PC-3 (cell line): ENCODE data around the gene PKM. TPM values are rescaled to one million over a fixed set of nuclear protein-coding genes. Genes with fewer than 3 reads are reported as not detected.

ENCODE experiments used
- ATAC-seq: fragments of 200-7000 bp; cut with Tn5 transposase; 2 replicates; pipeline ENCODE4 v1.9.1; 2020; ENCODE audit warnings: mild to moderate bottlenecking, moderate library complexity
- BruUV-seq: library from RNA; stranded (reverse); fragments of 400-500 nt; replicated peaks from 2 replicates; lab custom pipeline; 2021; lab: Mats Ljungman, UMichigan
- CTCF ChIA-PET: fragments of 300-600 bp; sonication (Branson Sonifier 250); formaldehyde crosslinking; loops from one replicate; lab custom pipeline; 2022; ENCODE audit warnings: antibody characterized with exemption; lab: Charles Lee
- POLR2A ChIA-PET: fragments of 300-600 bp; sonication (Branson Sonifier 250); formaldehyde crosslinking; loops from one replicate; lab custom pipeline; 2022; ENCODE audit warnings: antibody characterized with exemption; ENCODE audit not compliant: unreplicated experiment; lab: Charles Lee
- DNase-seq: peaks from one replicate; pipeline ENCODE4 v3.0.0-alpha.2; 2015
- H2AFZ ChIP-seq: fragments of 300-600 bp; sonication (generic); 2 replicates; pipeline ENCODE4 v1.6.0; 2016; ENCODE audit warnings: antibody characterized with exemption, low read length
- H3F3A ChIP-seq: fragments of 300-600 bp; sonication (generic); one replicate; pipeline ENCODE4 v1.6.0; 2017; ENCODE audit warnings: antibody characterized with exemption, low read length, control low read depth, mild to moderate bottlenecking; ENCODE audit not compliant: unreplicated experiment
- H3K27ac ChIP-seq: fragments of 300-600 bp; sonication (generic); 2 replicates; pipeline ENCODE4 v1.5.1; 2016; ENCODE audit warnings: mild to moderate bottlenecking, low read length
- H3K27me3 ChIP-seq: fragments of 300-600 bp; sonication (generic); 2 replicates; pipeline ENCODE4 v1.6.1; 2016; ENCODE audit warnings: low read length, mixed read lengths
- H3K36me3 ChIP-seq: fragments of 300-600 bp; sonication (generic); 2 replicates; pipeline ENCODE4 v1.6.1; 2016; ENCODE audit warnings: low read depth, mixed run types, low read length, mixed read lengths
- H3K4me1 ChIP-seq: fragments of 300-600 bp; sonication (generic); 2 replicates; pipeline ENCODE4 v1.5.1; 2016; ENCODE audit warnings: low read length; ENCODE audit not compliant: insufficient read depth
- H3K4me2 ChIP-seq: fragments of 300-600 bp; sonication (generic); 2 replicates; pipeline ENCODE4 v1.6.0; 2016; ENCODE audit warnings: low read length
- H3K4me3 ChIP-seq: fragments of 300-600 bp; sonication (generic); 2 replicates; pipeline ENCODE4 v1.5.1; 2016; ENCODE audit warnings: mild to moderate bottlenecking, low read length, mixed read lengths
- H3K79me2 ChIP-seq: fragments of 300-600 bp; sonication (generic); 2 replicates; pipeline ENCODE4 v1.6.1; 2017; ENCODE audit warnings: low read length, mixed read lengths
- H3K9ac ChIP-seq: fragments of 300-600 bp; sonication (generic); 2 replicates; pipeline ENCODE4 v1.6.0; 2016; ENCODE audit warnings: mild to moderate bottlenecking, low read length
- H3K9me2 ChIP-seq: fragments of 300-600 bp; sonication (generic); replicated peaks from 2 replicates; pipeline ENCODE4 v1.6.1; 2016; ENCODE audit warnings: mixed run types, low read length, mixed read lengths
- H3K9me3 ChIP-seq: fragments of 300-600 bp; sonication (generic); 2 replicates; pipeline ENCODE4 v1.6.1; 2016; ENCODE audit warnings: low read length, mixed read lengths
- H4K20me1 ChIP-seq: fragments of 300-600 bp; sonication (generic); 2 replicates; pipeline ENCODE4 v1.6.1; 2016; ENCODE audit warnings: low read length, mixed read lengths
- CTCF ChIP-seq: fragments of 300-600 bp; sonication (generic); conservative IDR thresholded peaks from 2 replicates; pipeline ENCODE4 v1.5.1; 2017; ENCODE audit warnings: antibody characterized with exemption, low read depth, mild to moderate bottlenecking, low read length
- EZH2 ChIP-seq: fragments of 300-600 bp; sonication (generic); IDR thresholded peaks from one replicate; pipeline ENCODE4 v1.6.1; 2017; ENCODE audit warnings: antibody characterized with exemption, mild to moderate bottlenecking, low read length; ENCODE audit not compliant: unreplicated experiment
- EZH2phosphoT487 ChIP-seq: fragments of 300-600 bp; sonication (generic); IDR thresholded peaks from 2 replicates; pipeline ENCODE4 v1.6.1; 2018; ENCODE audit warnings: mild to moderate bottlenecking, antibody characterized with exemption, low read length, borderline replicate concordance
- intact Hi-C: fragments of 100-400 bp; cut with micrococcal nuclease; formaldehyde crosslinking; loops from 2 replicates; pipeline ENCODE4 v1.9.0; 2023
- total RNA-seq: library from RNA; depleted of rRNA; stranded (reverse); fragments of >200 nt; gene quantifications from 2 replicates; pipeline ENCODE4 v1.2.3, GENCODE V29; 2014

The PKM gene
- total RNA-seq, 1 experiment from 2014 or later, result 1,963 TPM

- Histone ChIP-seq H3F3A (peaks cover 14% of the 10 kb centered on the region), H3K79me2 (peaks cover 98% of the 10 kb centered on the region), H3K4me1 (peaks cover 31% of the 10 kb centered on the region), H4K20me1 (peaks cover 88% of the 10 kb centered on the region), H3K27me3 (no peaks in the 10 kb centered on the region), H3K27ac (no peak overlapping the region), H3K4me2 (no peak overlapping the region), H2AFZ (no peak overlapping the region), H3K9me3 (no peaks in the 10 kb centered on the region), H3K36me3 (peaks cover 84% of the 10 kb centered on the region), H3K4me3 (no peak overlapping the region), H3K9ac (no peak overlapping the region), H3K9me2 (no peaks in the 10 kb centered on the region)
- TF ChIP-seq EZH2 (no peak), EZH2phosphoT487 (no peak), CTCF (no peak)
- ATAC-seq, result no peak
- ChIA-PET POLR2A (no interaction called here), CTCF (no interaction called here)
- no TSS peak for BruUV-seq
- intact Hi-C loops, result loop anchor here (10.0 kb wide), 1 partner anchor 254 kb away; the partner anchor contains the start of gene ARIH1
- no peak for DNase-seq
Observed at GRCh38 chr15:72220687-72221086, 10.3 kb downstream of the PKM start.

- no peak for TF ChIP-seq CTCF
- no peak for TF ChIP-seq EZH2phosphoT487
- no peak for TF ChIP-seq EZH2
- intact Hi-C loops, result no loop called here
- Histone ChIP-seq H3K27ac (no peak overlapping the region), H3K27me3 (no peaks in the 10 kb centered on the region), H4K20me1 (peaks cover 70% of the 10 kb centered on the region), H3K9me2 (no peaks in the 10 kb centered on the region), H3K9me3 (no peaks in the 10 kb centered on the region), H3F3A (peaks cover 21% of the 10 kb centered on the region), H3K36me3 (peaks cover 88% of the 10 kb centered on the region), H3K4me3 (no peak overlapping the region), H2AFZ (no peak overlapping the region), H3K4me2 (no peak overlapping the region), H3K4me1 (peaks cover 3% of the 10 kb centered on the region; the same call in 1 of the 2 replicates), H3K9ac (no peak overlapping the region), H3K79me2 (peaks cover 93% of the 10 kb centered on the region)
- DNase-seq (no peak), ATAC-seq (no peak)
- POLR2A ChIA-PET, result no interaction called here
- BruUV-seq, result no TSS peak
- CTCF ChIA-PET, result no interaction called here
Observed at GRCh38 chr15:72217216-72217615, 13.8 kb downstream of the PKM start.

GRCh38 chr15:72216079-72216478 is 14.9 kb downstream of the PKM start:
- Histone ChIP-seq H3K4me2 (no peak overlapping the region), H3F3A (peaks cover 21% of the 10 kb centered on the region), H3K27me3 (no peaks in the 10 kb centered on the region), H3K9me3 (no peaks in the 10 kb centered on the region), H3K4me3 (no peak overlapping the region), H3K9ac (no peak overlapping the region), H2AFZ (no peak overlapping the region), H3K4me1 (no peaks in the 10 kb centered on the region), H3K36me3 (peaks cover 92% of the 10 kb centered on the region), H4K20me1 (peaks cover 70% of the 10 kb centered on the region), H3K27ac (no peak overlapping the region), H3K79me2 (peaks cover 92% of the 10 kb centered on the region), H3K9me2 (no peaks in the 10 kb centered on the region)
- DNase-seq, result no peak
- ATAC-seq, result no peak
- ChIA-PET POLR2A (no interaction called here), CTCF (no interaction called here)
- BruUV-seq, result TSS peak; percentile 10
- TF ChIP-seq EZH2 (no peak), EZH2phosphoT487 (no peak), CTCF (no peak)
- intact Hi-C loops, result no loop called here
